C1 segment of cervical spinal cord (tissue), 14 donors: ENCODE results near the gene KIAA1549.
"Not testable (repeated sequence)": the region's sequence is repeated elsewhere in the genome, so short reads cannot be mapped to it uniquely, and the experiment has no call there.

ENCODE experiments used
- DNase-seq, 14 donors: peaks; one replicate each; lab custom pipeline; 2025; lab: John Stamatoyannopoulos, UW

Gene KIAA1549

GRCh38 chr7:138945154-138945553, 36.0 kb downstream of the KIAA1549 start:
- no peak for DNase-seq

GRCh38 chr7:138944592-138944991, 36.6 kb downstream of the KIAA1549 start:
- DNase-seq = no peak

- peak in 8 of 14 donors; percentile 10 to 57 (median 36) for DNase-seq
Measured at GRCh38 chr7:138943061-138943460, 38.1 kb downstream of the KIAA1549 start.

- DNase-seq = no peak
Measured at GRCh38 chr7:138941545-138941944, 39.6 kb downstream of the KIAA1549 start.

- DNase-seq = not testable (repeated sequence)
Measured at GRCh38 chr7:138940602-138941001, 40.6 kb downstream of the KIAA1549 start.

- no peak for DNase-seq
Measured at GRCh38 chr7:138937484-138937883, 43.7 kb downstream of the KIAA1549 start.

GRCh38 chr7:138935465-138936011, 45.7 kb downstream of the KIAA1549 start:
- peak in 1 of 14 donors; percentile 18 for DNase-seq

- DNase-seq = no peak
Measured at GRCh38 chr7:138934861-138935260, 46.3 kb downstream of the KIAA1549 start.

GRCh38 chr7:138934367-138934766, 46.8 kb downstream of the KIAA1549 start:
- no peak for DNase-seq

- DNase-seq = no peak
Measured at GRCh38 chr7:138932870-138933269, 48.3 kb downstream of the KIAA1549 start.

- no peak for DNase-seq
Measured at GRCh38 chr7:138932427-138932826, 48.8 kb downstream of the KIAA1549 start.

GRCh38 chr7:138929969-138930368, 51.2 kb downstream of the KIAA1549 start:
- no peak for DNase-seq

GRCh38 chr7:138926241-138926612, 55.0 kb downstream of the KIAA1549 start:
- no peak for DNase-seq

- DNase-seq = peak in 6 of 14 donors; percentile 14 to 55 (median 24)
Measured at GRCh38 chr7:138924501-138925225, 56.5 kb downstream of the KIAA1549 start.

GRCh38 chr7:138921277-138921676, 59.9 kb downstream of the KIAA1549 start:
- DNase-seq = no peak

GRCh38 chr7:138919911-138920310, 61.3 kb downstream of the KIAA1549 start:
- no peak for DNase-seq

- DNase-seq = peak in 3 of 14 donors; percentile 7 to 16 (median 13)
Measured at GRCh38 chr7:138919216-138919615, 62.0 kb downstream of the KIAA1549 start.

GRCh38 chr7:138918756-138919155, 62.4 kb downstream of the KIAA1549 start:
- DNase-seq = no peak

GRCh38 chr7:138918176-138918575, 63.0 kb downstream of the KIAA1549 start:
- DNase-seq = no peak

GRCh38 chr7:138917771-138918170, 63.4 kb downstream of the KIAA1549 start:
- no peak for DNase-seq

GRCh38 chr7:138916731-138917130, 64.5 kb downstream of the KIAA1549 start:
- no peak for DNase-seq

- no peak for DNase-seq
Measured at GRCh38 chr7:138916275-138916674, 64.9 kb downstream of the KIAA1549 start.

- no peak for DNase-seq
Measured at GRCh38 chr7:138913783-138914182, 67.4 kb downstream of the KIAA1549 start.
